MM.1S (cell line): Measurements from ENCODE around the gene CACNA1G.

Experiments
- DNase-seq: peaks from one replicate; pipeline ENCODE4 v3.0.0-alpha.2; 2015
- H2AFZ ChIP-seq: fragments of 300-600 bp; sonication (generic); 2 replicates; pipeline ENCODE4 v1.6.0; 2016; ENCODE audit warnings: antibody characterized with exemption, low read length
- H3F3A ChIP-seq: fragments of 300-600 bp; sonication (generic); 2 replicates; pipeline ENCODE4 v1.6.1; 2016; ENCODE audit warnings: mild to moderate bottlenecking, antibody characterized with exemption, low read length, moderate library complexity, mixed read lengths; ENCODE audit not compliant: insufficient read depth
- H3K27ac ChIP-seq: fragments of 300-600 bp; sonication (generic); 2 replicates; pipeline ENCODE4 v1.5.1; 2016; ENCODE audit warnings: mild to moderate bottlenecking, low read length
- H3K27me3 ChIP-seq: fragments of 300-600 bp; sonication (generic); replicated peaks from 2 replicates; pipeline ENCODE4 v1.6.0; 2016; ENCODE audit warnings: low read length; ENCODE audit not compliant: insufficient read depth
- H3K36me3 ChIP-seq: fragments of 300-600 bp; sonication (generic); replicated peaks from 2 replicates; pipeline ENCODE4 v1.6.1; 2016; ENCODE audit warnings: mild to moderate bottlenecking, low read length, mixed read lengths; ENCODE audit not compliant: insufficient read depth
- H3K4me1 ChIP-seq: fragments of 300-600 bp; sonication (generic); 2 replicates; pipeline ENCODE4 v1.6.1; 2016; ENCODE audit warnings: low read length, mixed read lengths
- H3K4me2 ChIP-seq: fragments of 300-600 bp; sonication (generic); 2 replicates; pipeline ENCODE4 v1.6.0; 2016; ENCODE audit warnings: low read depth, low read length
- H3K4me3 ChIP-seq: fragments of 300-600 bp; sonication (generic); 2 replicates; pipeline ENCODE4 v1.5.1; 2016; ENCODE audit warnings: low read length, mixed read lengths
- H3K79me2 ChIP-seq: fragments of 300-600 bp; sonication (generic); 2 replicates; pipeline ENCODE4 v1.6.1; 2016; ENCODE audit warnings: mixed run types, low read length, mixed read lengths
- H3K9ac ChIP-seq: fragments of 300-600 bp; sonication (generic); 2 replicates; pipeline ENCODE4 v1.6.1; 2016; ENCODE audit warnings: low read length, mixed read lengths
- H3K9me2 ChIP-seq: fragments of 300-600 bp; sonication (generic); replicated peaks from 2 replicates; pipeline ENCODE4 v1.6.1; 2016; ENCODE audit warnings: mild to moderate bottlenecking, low read length, mixed read lengths; ENCODE audit not compliant: insufficient read depth
- H3K9me3 ChIP-seq: fragments of 300-600 bp; sonication (generic); replicated peaks from 2 replicates; pipeline ENCODE4 v1.6.1; 2016; ENCODE audit warnings: mild to moderate bottlenecking, low read length, mixed read lengths; ENCODE audit not compliant: insufficient read depth
- H4K20me1 ChIP-seq: fragments of 300-600 bp; sonication (generic); 2 replicates; pipeline ENCODE4 v1.6.1; 2016; ENCODE audit warnings: mild to moderate bottlenecking, low read length, moderate library complexity, mixed read lengths; ENCODE audit not compliant: insufficient read depth
- CTCF ChIP-seq: fragments of 300-600 bp; sonication (generic); IDR thresholded peaks from 2 replicates; pipeline ENCODE4 v1.5.1; 2016; ENCODE audit warnings: antibody characterized with exemption, low read length, mixed read lengths
- EZH2 ChIP-seq: fragments of 300-600 bp; sonication (generic); optimal IDR thresholded peaks from 2 replicates; pipeline ENCODE3; 2017; ENCODE audit warnings: low read depth, mild to moderate bottlenecking, antibody characterized with exemption, low read length, mixed read lengths
- EZH2phosphoT487 ChIP-seq: fragments of 300-600 bp; sonication (generic); IDR thresholded peaks from 2 replicates; pipeline ENCODE4 v1.6.1; 2018; ENCODE audit warnings: antibody characterized with exemption, low read length

The CACNA1G gene

GRCh38 chr17:50667259-50668024, 106.9 kb downstream of the CACNA1G start:
- Histone ChIP-seq H3K4me2 (no peak overlapping the region), H3K27ac (no peak overlapping the region), H3K4me1 (no peaks in the 10 kb centered on the region), H3K79me2 (no peaks in the 10 kb centered on the region), H3K4me3 (no peak overlapping the region), H3F3A (no peaks in the 10 kb centered on the region), H3K9me2 (no peaks in the 10 kb centered on the region), H3K9me3 (no peaks in the 10 kb centered on the region), H4K20me1 (no peaks in the 10 kb centered on the region), H3K9ac (no peak overlapping the region), H3K36me3 (no peaks in the 10 kb centered on the region), H3K27me3 (no peaks in the 10 kb centered on the region), H2AFZ (no peak overlapping the region)
- no peak for TF ChIP-seq EZH2
- TF ChIP-seq CTCF, result no peak
- no peak for TF ChIP-seq EZH2phosphoT487
- no peak for DNase-seq

- H3K4me3 ChIP-seq, result no peak overlapping the region
These were observed 107.7 kb downstream of the CACNA1G start for GRCh38 chr17:50668025-50668837.

GRCh38 chr17:50668838-50669581, 108.5 kb downstream of the CACNA1G start:
- H3K4me2 ChIP-seq, result no peak overlapping the region
- H3K36me3 ChIP-seq, result no peaks in the 10 kb centered on the region
- no peaks in the 10 kb centered on the region for H3K9me3 ChIP-seq
- H3K4me3 ChIP-seq, result no peak overlapping the region
- DNase-seq, result no peak
- H4K20me1 ChIP-seq, result no peaks in the 10 kb centered on the region
- H3K27me3 ChIP-seq, result no peaks in the 10 kb centered on the region
- H2AFZ ChIP-seq, result no peak overlapping the region
- no peak overlapping the region for H3K27ac ChIP-seq
- no peaks in the 10 kb centered on the region for H3K4me1 ChIP-seq
- H3F3A ChIP-seq, result no peaks in the 10 kb centered on the region
- TF ChIP-seq EZH2 (no peak), EZH2phosphoT487 (no peak)
- H3K9ac ChIP-seq, result no peak overlapping the region
- H3K9me2 ChIP-seq, result no peaks in the 10 kb centered on the region
- H3K79me2 ChIP-seq, result no peaks in the 10 kb centered on the region

More at GRCh38 chr17:50668025-50668837, 107.7 kb downstream of the CACNA1G start:
- no peaks in the 10 kb centered on the region for H4K20me1 ChIP-seq
- H3K36me3 ChIP-seq, result no peaks in the 10 kb centered on the region
- no peaks in the 10 kb centered on the region for H3K27me3 ChIP-seq
- DNase-seq, result no peak
- no peaks in the 10 kb centered on the region for H3K9me2 ChIP-seq
- no peaks in the 10 kb centered on the region for H3K4me1 ChIP-seq
- no peak overlapping the region for H3K9ac ChIP-seq
- no peak overlapping the region for H3K27ac ChIP-seq
- H3K79me2 ChIP-seq, result no peaks in the 10 kb centered on the region
- no peak overlapping the region for H2AFZ ChIP-seq
- H3K4me2 ChIP-seq, result no peak overlapping the region
- H3K9me3 ChIP-seq, result no peaks in the 10 kb centered on the region
- H3F3A ChIP-seq, result no peaks in the 10 kb centered on the region
- TF ChIP-seq EZH2phosphoT487 (no peak), EZH2 (no peak), CTCF (no peak)
